ENCODE measurements around the gene USP13.

- no peak for TF ChIP-seq SPI1 (IDR thresholded peaks at IDR 0.05; ENCODE audit: low read depth, low read length)
- TF ChIP-seq POLR2A (IDR thresholded peaks at IDR 0.05; ENCODE audit: low read depth, low read length), result no peak
- no peak for TF ChIP-seq POLR2AphosphoS5 (IDR thresholded peaks at IDR 0.05; ENCODE audit: low read depth, low read length)
Observed at GRCh38 chr3:179801856-179802255, 149.0 kb downstream of the USP13 start.

Data from GM12891 (cell line).